GM21390 (cell line): ENCODE data around the gene RSU1.

ENCODE experiments used
- ATAC-seq: cut with Tn5 transposase; IDR thresholded peaks from one replicate; pipeline ENCODE4 v1.9.1; 2021; ENCODE audit not compliant: unreplicated experiment

The RSU1 gene

DNA sequence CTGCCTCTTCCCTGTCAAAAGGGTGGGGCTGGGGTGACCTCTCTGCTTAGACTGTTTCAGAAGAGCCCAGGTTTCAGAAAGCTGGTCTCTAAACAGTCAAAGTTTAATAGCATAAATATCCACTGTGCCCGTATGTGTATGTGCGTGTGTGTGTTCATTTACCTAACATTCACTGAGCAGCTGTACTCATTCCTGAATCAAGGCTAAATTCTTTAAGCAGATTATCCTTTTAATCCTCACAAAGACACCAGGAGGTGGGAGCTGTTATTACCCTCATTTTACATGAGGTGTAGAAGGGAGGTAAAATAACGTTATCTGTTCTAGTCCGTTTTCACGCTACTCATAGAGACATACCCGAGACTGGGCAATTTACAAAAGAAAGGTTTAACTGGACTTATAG lies 72.2 kb downstream of the RSU1 start:
- ATAC-seq, result no peak

GRCh38 chr10:16742165-16742960 lies 74.9 kb downstream of the RSU1 start:
- no peak for ATAC-seq

DNA sequence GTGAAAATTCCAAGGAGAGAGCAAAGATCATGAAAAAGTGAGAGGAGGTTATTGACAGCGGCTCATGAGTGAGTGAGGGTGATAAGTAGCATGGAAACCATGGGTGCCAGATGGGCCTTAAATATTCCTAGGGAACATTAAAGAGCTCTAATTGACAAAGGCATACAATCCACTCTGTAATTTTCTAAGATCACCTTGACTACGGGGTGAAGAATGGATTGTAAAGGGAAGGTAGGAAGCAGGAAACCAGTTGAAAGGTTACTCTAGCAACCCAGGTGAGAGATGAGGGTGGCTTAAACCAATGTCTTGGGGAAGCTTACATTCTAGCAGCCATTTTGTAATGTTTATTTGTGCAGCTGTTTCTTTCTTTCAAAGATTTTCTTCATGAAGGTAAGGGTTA lies 75.7 kb downstream of the RSU1 start:
- no peak for ATAC-seq

GRCh38 chr10:16737420-16737819 lies 79.8 kb downstream of the RSU1 start:
- ATAC-seq, result no peak

- no peak for ATAC-seq
Observed at GRCh38 chr10:16735671-16736070, 81.6 kb downstream of the RSU1 start.

- ATAC-seq, result no peak
Observed at GRCh38 chr10:16732376-16732775, 84.8 kb downstream of the RSU1 start.

- ATAC-seq, result no peak
Observed at GRCh38 chr10:16728266-16728665, 89.0 kb downstream of the RSU1 start.

DNA sequence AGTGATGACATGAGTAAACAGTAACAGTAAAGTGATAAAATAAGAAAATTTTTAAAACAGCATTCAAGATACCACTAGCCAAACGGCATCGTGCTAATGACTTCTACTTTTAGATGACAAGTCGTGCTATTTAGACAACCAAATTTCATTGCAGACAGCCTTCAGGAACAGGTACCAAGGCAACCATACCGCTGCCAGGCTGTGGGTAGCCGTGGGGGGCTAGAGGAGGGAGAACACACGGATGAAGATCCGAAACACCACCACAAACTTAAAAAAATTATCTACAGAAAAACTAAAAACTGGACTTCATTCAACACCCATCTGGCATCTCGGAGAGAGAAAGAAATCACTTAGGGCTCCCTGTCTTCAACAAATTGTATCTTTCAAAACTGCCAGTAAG lies 89.6 kb downstream of the RSU1 start:
- ATAC-seq, result no peak

DNA sequence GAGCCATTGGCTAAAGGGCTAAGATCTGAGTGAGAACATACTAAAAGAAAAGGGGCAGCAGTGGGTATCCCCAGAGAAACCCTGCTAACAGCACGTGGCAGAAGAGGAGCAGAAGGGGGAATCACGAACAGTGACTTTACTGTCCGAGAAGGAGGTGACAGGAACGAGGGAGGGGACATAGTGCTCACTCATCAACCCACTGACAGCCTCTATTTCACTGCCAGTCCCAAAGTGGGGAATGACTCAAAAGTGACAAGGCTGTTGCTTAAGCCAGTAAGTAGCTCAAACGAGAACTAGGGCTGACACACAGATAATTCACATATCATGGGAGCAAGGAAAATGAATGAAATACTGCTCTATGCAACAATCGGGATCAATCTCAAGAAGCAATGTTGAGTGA lies 92.7 kb downstream of the RSU1 start:
- ATAC-seq, result no peak

DNA sequence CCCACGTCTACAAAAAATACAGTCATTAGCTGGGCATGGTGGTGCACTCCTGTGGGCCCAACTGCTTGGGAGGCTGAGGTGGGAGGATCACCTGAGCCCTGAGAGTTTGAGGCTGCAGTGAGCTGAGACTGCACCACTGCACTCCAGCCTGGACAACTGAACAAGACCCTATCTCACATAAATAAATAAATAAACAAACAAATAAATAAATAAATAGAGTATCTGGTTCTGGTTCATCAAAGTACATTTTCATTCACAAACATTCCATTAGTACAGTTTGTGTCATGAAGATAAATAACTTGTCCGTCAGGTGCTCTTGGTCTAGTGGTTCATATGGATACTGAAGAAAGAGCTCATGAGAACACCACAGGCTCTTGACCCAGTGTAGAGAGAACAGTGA lies 96.4 kb downstream of the RSU1 start:
- ATAC-seq, result no peak

- ATAC-seq, result no peak
Observed at GRCh38 chr10:16717622-16718395, 99.4 kb downstream of the RSU1 start.

DNA sequence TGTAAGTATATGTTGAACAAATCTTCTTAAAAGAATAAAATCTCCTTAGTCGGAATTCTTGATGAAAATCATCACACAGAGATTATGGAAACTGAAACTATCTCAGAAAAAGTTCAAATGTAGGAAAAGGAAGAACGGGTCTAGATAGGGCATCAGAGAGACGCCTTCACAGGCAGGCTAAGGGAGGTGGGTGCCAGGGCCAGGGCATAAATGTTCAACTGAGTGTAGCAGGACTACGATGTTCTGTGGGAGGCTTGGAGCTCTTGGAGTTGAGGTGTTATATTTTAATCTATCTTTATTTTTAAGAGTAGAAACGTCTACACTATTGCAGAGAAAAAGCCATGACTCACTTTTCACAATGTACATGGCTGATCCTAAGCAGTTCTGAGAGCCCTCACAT lies 101.2 kb downstream of the RSU1 start:
- no peak for ATAC-seq

- no peak for ATAC-seq
Observed at GRCh38 chr10:16713290-16713689, 103.9 kb downstream of the RSU1 start.

GRCh38 chr10:16712883-16713282 lies 104.3 kb downstream of the RSU1 start:
- no peak for ATAC-seq

DNA sequence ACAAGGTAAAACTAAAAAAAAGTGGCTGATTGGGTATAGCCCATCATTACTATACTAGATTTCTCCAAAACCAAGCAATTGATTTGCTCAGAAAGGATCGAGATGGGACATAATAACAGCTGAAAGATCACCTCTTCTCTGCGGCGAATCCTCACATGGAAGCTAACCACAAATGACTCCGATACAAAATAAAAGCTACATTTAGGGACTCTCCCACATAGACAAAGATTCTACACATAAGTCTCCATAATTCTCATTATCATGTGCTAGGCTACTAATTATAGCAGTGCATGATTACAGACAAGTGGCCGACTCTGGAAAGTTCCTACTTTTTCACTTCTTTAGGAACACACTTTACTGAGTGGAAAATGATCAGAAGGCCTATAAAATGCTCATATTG lies 116.9 kb downstream of the RSU1 start:
- ATAC-seq, result no peak

DNA sequence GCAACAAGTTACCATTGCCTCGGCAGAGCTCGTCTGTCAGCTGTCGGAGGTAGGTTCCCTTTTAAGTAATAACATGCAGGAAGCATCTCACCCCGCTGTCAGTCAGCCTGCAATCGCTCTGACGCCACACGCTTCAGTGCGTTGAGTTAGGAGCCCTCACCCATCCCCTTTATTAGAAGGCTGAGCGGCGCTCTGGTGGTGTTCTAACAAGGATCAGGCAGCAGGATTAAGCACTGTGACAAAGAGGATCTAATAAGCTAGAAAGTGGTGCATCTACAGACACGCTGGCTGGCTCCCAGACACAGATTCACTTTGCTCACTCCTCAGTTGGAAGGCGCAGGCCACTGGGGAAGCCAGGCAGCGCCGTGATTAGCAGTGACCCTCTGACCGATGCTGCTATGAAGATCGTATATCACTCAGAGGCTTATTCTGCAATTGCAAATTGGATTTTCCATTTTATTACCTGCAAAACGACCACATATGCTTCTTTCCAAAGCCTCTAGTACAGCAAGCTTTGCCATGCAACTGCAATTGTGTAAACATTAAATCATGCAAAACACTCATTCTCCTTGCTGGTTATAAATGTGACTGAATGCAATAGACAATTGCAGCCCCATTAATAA lies 117.7 kb downstream of the RSU1 start:
- ATAC-seq, result no peak

DNA sequence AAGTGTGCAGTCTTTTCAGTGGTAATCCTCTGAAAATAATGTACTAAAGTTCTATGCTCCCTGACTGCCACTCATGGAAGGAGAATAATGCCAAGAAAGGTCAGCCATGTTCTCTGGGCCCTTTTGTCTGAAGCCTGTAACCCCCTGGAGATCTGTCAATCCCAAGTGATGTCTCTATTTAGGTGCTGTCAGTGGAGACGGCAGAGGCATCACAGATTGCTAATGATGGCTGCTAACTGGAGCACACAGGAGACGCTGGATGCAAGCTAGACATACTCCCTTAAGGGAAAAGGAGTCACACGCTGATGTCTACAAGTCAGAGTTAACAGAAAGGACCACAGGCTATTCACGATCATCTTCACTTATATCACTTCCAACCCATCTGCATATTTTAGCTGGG lies 118.8 kb downstream of the RSU1 start:
- ATAC-seq, result no peak

- no peak for ATAC-seq
Observed at GRCh38 chr10:16690417-16690816, 126.8 kb downstream of the RSU1 start.

GRCh38 chr10:16689696-16690095 lies 127.5 kb downstream of the RSU1 start:
- ATAC-seq, result no peak

- ATAC-seq, result no peak
Observed at GRCh38 chr10:16689227-16689626, 128.0 kb downstream of the RSU1 start.

DNA sequence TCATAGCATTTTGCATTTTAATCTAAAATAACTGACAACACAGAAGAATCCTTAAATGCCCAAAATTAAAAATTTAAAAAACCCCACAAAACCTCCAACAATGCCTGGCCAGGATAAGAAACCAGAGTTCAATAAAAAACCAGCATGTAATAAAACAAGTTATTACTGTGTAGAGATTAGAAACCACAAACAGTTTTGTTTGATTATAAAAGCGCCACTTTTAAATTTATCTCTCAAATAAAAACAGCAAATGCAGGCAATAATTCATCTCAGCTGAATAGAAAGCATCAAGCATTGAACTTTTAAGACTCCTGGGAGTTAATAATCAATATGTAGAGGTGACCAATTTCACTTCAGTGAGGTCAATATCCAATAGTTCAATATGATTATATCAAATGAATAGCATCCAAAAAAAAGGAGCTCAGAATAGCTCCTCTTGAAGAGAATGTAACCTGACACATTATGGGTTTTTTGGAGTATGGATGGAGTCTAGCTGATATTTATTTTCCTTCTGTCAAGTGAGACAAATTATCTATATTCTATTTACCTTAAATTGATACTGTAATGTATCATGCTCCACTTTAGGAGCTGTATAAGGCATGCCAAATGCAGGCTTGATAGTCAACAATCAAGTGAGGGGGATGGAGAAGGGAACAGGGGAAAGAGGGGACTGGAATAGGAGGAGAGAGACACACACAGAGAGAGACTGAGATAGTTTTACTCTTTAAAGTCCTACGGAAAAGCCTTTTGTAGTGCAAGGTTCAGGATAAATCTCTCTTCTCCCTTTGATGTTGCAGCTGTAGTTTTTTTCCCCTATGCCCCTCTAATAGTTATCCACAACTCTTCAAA lies 130.9 kb downstream of the RSU1 start:
- no peak for ATAC-seq
